ENCODE data around the gene LDLR. TPM values are rescaled to one million over a fixed set of nuclear protein-coding genes. Genes with fewer than 3 reads are reported as not detected.

The LDLR gene
- total RNA-seq, 3 donors from 2014 or later (not counting 1 experiment from before 2014, with no cell fraction given), result 84.7 to 172 (median 112) TPM

- H3K27me3 Mint-ChIP-seq (ENCODE audit: low read depth in 2 of 2), result no peaks in the 10 kb centered on the region
- DNase-seq (no peak), ATAC-seq (no peak)
- peak overlapping the region; percentile 80 to 91 for H3K27ac Mint-ChIP-seq
- 94% methylated on average over 9 of the region's 9 CpGs for WGBS (ENCODE audit: insufficient coverage)
- Histone ChIP-seq H3K4me1 (ENCODE audit: control insufficient read depth, insufficient read depth, low read length) (peaks cover 37% of the 10 kb centered on the region), H3K27ac (ENCODE audit: low read length) (peak overlapping the region; percentile 69), H3K9me3 (ENCODE audit: control insufficient read depth, insufficient read depth, low read length) (no peaks in the 10 kb centered on the region), H3K36me3 (ENCODE audit: control insufficient read depth, insufficient read depth, low read length) (no peaks in the 10 kb centered on the region), H3K27me3 (ENCODE audit: control insufficient read depth, insufficient read depth, low read length) (no peaks in the 10 kb centered on the region), H3K4me3 (ENCODE audit: low read length) (no peak overlapping the region)
- H3K36me3 Mint-ChIP-seq, result no peaks in the 10 kb centered on the region
- H3K4me1 Mint-ChIP-seq, result peaks cover 15 to 19% of the 10 kb centered on the region in 2 donors
- H3K9me3 Mint-ChIP-seq, result no peaks in the 10 kb centered on the region
- TF ChIP-seq CTCF (IDR thresholded peaks at IDR 0.05), result no peak
- peak overlapping the region; percentile 35 for H3K4me3 Mint-ChIP-seq
- intact Hi-C loops (cut with micrococcal nuclease), result no loop called here
Measured at GRCh38 chr19:11050323-11051114, 38.7 kb upstream of the LDLR start.

DNA sequence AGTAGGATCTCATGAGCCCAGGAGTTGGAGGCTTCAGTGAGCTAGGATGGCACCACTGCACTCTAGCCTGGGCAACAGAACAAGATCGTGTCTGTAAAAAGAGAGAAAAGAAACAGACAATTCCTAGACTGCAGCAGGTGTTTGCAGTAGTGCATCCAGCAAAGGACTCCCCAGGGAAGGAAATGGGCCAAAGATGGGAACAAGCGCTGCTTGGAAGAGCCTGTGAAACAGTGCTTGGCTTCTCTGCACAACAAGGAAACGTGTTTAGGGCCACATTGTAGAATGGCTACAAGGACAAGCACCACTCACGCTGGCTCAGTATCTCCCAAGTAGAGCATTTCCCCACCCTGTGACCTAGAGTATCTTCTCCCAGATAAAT, 35.5 kb upstream of the LDLR start:
- DNase-seq, result no peak
- Histone ChIP-seq H3K36me3 (ENCODE audit: control insufficient read depth, insufficient read depth, low read length) (peaks cover 5% of the 10 kb centered on the region), H3K27ac (ENCODE audit: low read length) (no peak overlapping the region), H3K4me1 (ENCODE audit: control insufficient read depth, insufficient read depth, low read length) (peaks cover 30% of the 10 kb centered on the region), H3K9me3 (ENCODE audit: control insufficient read depth, insufficient read depth, low read length) (no peaks in the 10 kb centered on the region), H3K27me3 (ENCODE audit: control insufficient read depth, insufficient read depth, low read length) (no peaks in the 10 kb centered on the region), H3K4me3 (ENCODE audit: low read length) (no peak overlapping the region)
- TF ChIP-seq CTCF (IDR thresholded peaks at IDR 0.05), result no peak
- Mint-ChIP-seq H3K4me1 (peaks cover 9 to 13% of the 10 kb centered on the region in 2 donors), H3K36me3 (no peaks in the 10 kb centered on the region), H3K9me3 (no peaks in the 10 kb centered on the region), H3K27ac (no peak overlapping the region), H3K27me3 (ENCODE audit: low read depth in 2 of 2) (no peaks in the 10 kb centered on the region), H3K4me3 (no peak overlapping the region)
- intact Hi-C loops (cut with micrococcal nuclease), result no loop called here
- ATAC-seq, result no peak
- WGBS (ENCODE audit: insufficient coverage), result 94% methylated on average over 4 of the region's 4 CpGs

- ATAC-seq, result no peak
- no peaks in the 10 kb centered on the region for H3K36me3 Mint-ChIP-seq
- WGBS (ENCODE audit: insufficient coverage), result 87% methylated on average over 8 of the region's 8 CpGs
- TF ChIP-seq CTCF (IDR thresholded peaks at IDR 0.05), result no peak
- no peak overlapping the region for H3K27ac ChIP-seq (ENCODE audit: low read length)
- no peaks in the 10 kb centered on the region for H3K9me3 Mint-ChIP-seq
- peaks cover 5 to 9% of the 10 kb centered on the region in 2 donors for H3K4me1 Mint-ChIP-seq
- H3K9me3 ChIP-seq (ENCODE audit: control insufficient read depth, insufficient read depth, low read length), result no peaks in the 10 kb centered on the region
- intact Hi-C loops (cut with micrococcal nuclease), result no loop called here
- no peak overlapping the region for H3K27ac Mint-ChIP-seq
- peaks cover 26% of the 10 kb centered on the region for H3K4me1 ChIP-seq (ENCODE audit: control insufficient read depth, insufficient read depth, low read length)
- DNase-seq, result no peak
- no peak overlapping the region for H3K4me3 Mint-ChIP-seq
- peaks cover 5% of the 10 kb centered on the region for H3K36me3 ChIP-seq (ENCODE audit: control insufficient read depth, insufficient read depth, low read length)
- H3K4me3 ChIP-seq (ENCODE audit: low read length), result no peak overlapping the region
- H3K27me3 ChIP-seq (ENCODE audit: control insufficient read depth, insufficient read depth, low read length), result no peaks in the 10 kb centered on the region
- H3K27me3 Mint-ChIP-seq (ENCODE audit: low read depth in 2 of 2), result no peaks in the 10 kb centered on the region
Measured at GRCh38 chr19:11054200-11054599, 35.1 kb upstream of the LDLR start.

- 97% methylated on average over 8 of the region's 8 CpGs for WGBS (ENCODE audit: insufficient coverage)
- Histone ChIP-seq H3K27me3 (ENCODE audit: control insufficient read depth, insufficient read depth, low read length) (no peaks in the 10 kb centered on the region), H3K27ac (ENCODE audit: low read length) (no peak overlapping the region), H3K9me3 (ENCODE audit: control insufficient read depth, insufficient read depth, low read length) (no peaks in the 10 kb centered on the region), H3K36me3 (ENCODE audit: control insufficient read depth, insufficient read depth, low read length) (peaks cover 7% of the 10 kb centered on the region), H3K4me3 (ENCODE audit: low read length) (no peak overlapping the region), H3K4me1 (ENCODE audit: control insufficient read depth, insufficient read depth, low read length) (peaks cover 22% of the 10 kb centered on the region)
- peaks cover under 1 to 5% of the 10 kb centered on the region in 2 donors for H3K4me1 Mint-ChIP-seq
- H3K36me3 Mint-ChIP-seq, result no peaks in the 10 kb centered on the region
- H3K4me3 Mint-ChIP-seq, result no peak overlapping the region
- no peak for TF ChIP-seq CTCF (IDR thresholded peaks at IDR 0.05)
- no peak overlapping the region for H3K27ac Mint-ChIP-seq
- DNase-seq, result no peak
- H3K27me3 Mint-ChIP-seq (ENCODE audit: low read depth in 2 of 2), result no peaks in the 10 kb centered on the region
- H3K9me3 Mint-ChIP-seq, result no peaks in the 10 kb centered on the region
- intact Hi-C loops (cut with micrococcal nuclease), result no loop called here
- ATAC-seq, result no peak
Measured at GRCh38 chr19:11054628-11055027, 34.6 kb upstream of the LDLR start.
